NCI-H2196 (cell line): ENCODE data around the gene MVB12B.
"Not testable (repeated sequence)": the region's sequence is repeated elsewhere in the genome, so short reads cannot be mapped to it uniquely, and the experiment has no call there.

Experiments
- DNase-seq: peaks from one replicate; lab custom pipeline; 2025; ENCODE audit not compliant: unreplicated experiment; lab: John Stamatoyannopoulos, UW

Gene MVB12B, protein sequence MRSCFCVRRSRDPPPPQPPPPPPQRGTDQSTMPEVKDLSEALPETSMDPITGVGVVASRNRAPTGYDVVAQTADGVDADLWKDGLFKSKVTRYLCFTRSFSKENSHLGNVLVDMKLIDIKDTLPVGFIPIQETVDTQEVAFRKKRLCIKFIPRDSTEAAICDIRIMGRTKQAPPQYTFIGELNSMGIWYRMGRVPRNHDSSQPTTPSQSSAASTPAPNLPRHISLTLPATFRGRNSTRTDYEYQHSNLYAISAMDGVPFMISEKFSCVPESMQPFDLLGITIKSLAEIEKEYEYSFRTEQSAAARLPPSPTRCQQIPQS

DNA sequence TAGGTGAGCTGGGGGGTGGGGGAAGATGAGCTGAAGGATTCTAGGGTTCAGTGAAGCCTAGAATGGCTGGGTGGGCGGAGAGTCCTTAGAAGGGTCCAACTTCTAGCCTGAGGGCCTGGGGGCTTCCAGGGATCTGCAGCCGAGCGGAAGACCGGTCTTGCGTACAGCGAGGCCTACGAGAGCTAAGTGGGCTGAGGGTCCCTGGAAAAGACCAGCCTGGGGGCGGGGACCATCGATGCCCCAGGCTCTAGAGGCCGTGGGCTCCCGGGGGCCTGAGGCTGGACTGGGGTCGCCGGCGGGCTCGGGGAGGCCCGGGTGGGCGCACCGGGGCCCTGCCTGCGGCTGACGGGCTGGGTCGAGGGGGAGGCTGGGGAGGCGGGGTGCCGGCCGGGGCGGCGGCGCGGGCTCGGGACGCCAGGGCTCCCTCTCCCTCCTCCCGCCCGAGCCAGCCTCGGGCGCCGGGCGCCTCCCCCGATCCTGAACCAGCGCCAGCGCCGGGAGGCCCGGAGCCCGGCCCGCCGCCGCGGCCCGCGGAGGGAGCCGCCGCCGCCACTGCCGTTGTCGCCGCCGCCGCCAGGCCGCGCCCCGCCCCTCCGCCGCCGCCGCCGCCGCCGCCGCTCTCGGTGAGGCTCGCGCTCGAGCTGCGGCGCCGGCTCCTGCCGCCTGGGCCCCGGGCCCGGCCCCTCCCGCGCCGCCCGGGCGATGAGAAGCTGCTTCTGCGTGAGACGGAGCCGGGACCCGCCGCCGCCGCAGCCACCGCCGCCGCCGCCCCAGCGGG lies at the start of gene MVB12B:
Gene MVB12B, plus strand, starts transcription at position 602 of the 778 bp plus-strand sequence. Its CDS starts 101 bp downstream, at position 703.
- DNase-seq: peak; percentile 51

DNA sequence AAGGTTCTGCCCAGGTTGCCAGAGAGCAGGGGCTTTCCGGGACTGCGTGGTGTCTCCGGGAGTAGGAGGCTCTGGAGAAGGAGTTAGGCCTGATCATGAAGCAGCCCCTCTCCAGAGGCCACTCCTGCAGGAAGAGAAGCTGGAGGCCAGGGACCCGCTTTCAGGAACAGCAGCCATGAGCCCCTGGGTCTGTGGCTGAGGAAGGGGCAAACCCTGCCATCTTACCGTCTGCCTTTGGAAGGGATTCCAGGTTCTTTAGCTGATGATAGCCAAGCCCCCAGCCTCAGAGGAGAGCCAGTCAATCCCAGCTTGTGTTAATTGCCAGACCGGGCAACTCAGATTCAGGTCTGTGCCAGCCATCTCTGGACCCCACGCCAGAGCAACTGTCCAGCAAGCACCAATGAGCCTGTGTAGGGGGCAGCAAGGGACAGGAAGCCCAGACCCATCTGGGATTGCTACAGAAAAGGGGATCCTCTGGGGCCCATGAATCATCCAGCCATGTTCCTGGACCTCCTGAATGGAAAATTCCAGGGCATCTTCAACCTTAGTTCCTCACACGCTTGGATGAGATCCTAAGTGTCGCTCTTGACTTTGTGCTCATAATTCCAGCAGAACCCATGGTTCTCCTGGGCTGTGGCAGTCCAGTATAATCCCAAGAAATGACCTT lies 42.7 kb upstream of the MVB12B start:
- DNase-seq: no peak

GRCh38 chr9:126285652-126286051 lies 41.0 kb upstream of the MVB12B start:
- DNase-seq: not testable (repeated sequence)

GRCh38 chr9:126287166-126287866 lies 39.3 kb upstream of the MVB12B start:
- DNase-seq: no peak

- no peak for DNase-seq
Measured at GRCh38 chr9:126290871-126291270, 35.8 kb upstream of the MVB12B start.

GRCh38 chr9:126291925-126292324 lies 34.7 kb upstream of the MVB12B start:
- DNase-seq: no peak

GRCh38 chr9:126292736-126293521 lies 33.7 kb upstream of the MVB12B start:
- DNase-seq: peak; percentile 57

DNA sequence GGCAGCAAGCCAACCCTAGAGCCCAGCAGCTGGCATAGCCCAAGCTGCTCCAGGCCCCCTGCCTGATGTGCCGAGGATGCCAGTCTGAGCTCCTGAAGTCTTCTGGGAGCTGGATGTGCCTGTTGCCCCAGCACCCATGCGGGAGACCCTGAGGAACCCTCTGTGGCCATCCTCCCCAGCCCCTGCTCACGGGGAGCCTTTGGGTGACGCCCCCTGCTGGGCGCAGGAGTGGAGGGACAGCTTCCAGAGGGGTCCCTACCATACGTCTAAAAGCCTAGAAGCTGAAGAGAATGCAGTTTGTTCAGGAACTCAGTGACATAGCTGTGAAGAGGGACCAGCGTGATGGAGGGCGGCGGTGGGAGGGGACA lies 33.1 kb upstream of the MVB12B start:
- DNase-seq: no peak

- no peak for DNase-seq
Measured at GRCh38 chr9:126294331-126295081, 32.1 kb upstream of the MVB12B start.

- DNase-seq: no peak
Measured at GRCh38 chr9:126295082-126295477, 31.5 kb upstream of the MVB12B start.

DNA sequence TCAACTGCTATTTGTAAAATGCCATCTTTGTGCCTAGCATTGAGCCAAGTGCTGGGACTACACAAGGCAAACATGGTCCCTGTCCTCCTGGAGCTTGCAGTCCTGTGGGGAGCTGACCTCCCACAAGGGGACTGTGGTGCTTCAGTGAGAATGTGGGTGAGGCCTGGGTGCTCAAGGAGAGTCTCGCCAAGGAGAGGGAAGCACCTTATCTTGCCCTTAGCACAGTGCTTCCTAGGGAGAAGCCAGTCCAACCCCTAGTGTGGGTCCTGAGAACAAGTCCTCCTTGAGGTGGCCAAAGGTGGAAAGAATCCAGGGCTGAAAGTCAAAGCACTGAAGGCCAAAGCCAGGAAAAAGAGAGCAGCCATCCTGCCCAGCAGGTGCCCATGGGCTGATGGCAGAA lies 31.1 kb upstream of the MVB12B start:
- no peak for DNase-seq

DNA sequence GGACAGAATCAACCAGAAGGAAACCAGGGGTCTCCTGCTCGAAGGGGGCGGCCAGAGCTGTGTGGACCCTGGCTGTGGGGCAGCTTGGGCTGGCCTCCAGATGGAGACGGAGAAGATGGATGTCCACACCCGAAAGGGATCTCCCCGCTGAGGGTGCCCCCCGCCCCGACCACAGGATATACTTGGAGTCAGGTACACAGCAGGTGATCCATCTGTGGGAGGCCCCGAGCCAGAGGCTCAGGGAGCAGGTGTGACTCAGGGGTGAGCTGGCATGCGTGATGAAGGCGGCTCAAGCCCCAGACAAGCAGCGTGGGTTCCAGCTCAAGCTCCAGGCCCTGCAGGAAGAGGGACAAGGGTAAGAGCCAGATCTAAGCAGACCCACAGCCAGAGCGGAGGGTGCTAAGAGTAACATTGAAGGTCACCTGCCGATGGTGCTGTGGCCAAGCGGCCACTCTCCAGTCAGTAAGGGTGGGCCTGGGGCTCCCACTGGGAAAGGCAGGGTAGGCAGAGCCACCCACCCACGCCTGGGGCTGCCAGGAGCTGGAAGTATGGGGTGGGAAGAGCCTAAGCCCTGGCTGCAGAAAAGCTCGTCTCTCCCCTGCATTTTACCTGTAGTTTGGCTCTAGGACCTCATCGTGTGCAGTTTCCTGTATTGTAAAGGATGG lies 30.6 kb upstream of the MVB12B start:
- DNase-seq: no peak

DNA sequence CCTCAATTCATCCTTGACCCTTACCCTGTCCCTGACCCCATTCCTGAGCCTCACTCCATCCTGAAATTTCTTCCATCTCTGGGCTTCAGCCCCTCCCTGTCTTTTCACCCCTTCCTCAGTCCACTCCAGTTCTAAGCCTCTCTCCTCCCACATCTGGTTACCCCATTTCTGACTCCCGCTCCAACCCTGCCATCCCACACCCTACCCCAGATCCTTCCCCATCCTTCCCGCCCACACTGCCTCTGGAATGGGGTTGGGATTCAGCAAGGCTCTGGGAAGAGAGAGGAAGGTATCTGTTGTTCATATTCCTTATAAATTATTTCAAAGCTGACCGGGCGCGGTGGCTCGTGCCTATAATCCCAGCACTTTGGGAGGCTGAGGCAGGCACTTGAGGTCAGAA lies 29.9 kb upstream of the MVB12B start:
- DNase-seq: no peak

DNA sequence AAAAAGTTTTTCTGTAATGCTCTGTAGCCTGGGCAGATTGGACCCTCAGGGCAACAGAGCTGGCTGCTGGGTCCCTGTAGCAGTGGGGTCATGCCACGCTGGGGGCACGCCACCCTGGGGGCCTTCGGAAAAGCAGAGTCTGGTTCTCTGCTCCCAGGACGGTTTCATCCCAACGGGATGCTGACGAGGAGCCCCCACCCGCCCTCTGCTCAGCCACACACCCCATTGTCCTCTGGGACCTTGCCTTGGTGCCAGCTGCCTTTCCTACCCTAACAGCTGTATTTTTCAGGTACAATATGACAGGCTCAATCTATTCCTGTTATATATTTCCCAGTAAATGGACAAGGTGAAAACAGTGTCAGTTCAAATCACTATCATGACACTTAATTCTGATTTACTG lies 29.0 kb upstream of the MVB12B start:
- DNase-seq: no peak

GRCh38 chr9:126298063-126298801 lies 28.4 kb upstream of the MVB12B start:
- DNase-seq: no peak

DNA sequence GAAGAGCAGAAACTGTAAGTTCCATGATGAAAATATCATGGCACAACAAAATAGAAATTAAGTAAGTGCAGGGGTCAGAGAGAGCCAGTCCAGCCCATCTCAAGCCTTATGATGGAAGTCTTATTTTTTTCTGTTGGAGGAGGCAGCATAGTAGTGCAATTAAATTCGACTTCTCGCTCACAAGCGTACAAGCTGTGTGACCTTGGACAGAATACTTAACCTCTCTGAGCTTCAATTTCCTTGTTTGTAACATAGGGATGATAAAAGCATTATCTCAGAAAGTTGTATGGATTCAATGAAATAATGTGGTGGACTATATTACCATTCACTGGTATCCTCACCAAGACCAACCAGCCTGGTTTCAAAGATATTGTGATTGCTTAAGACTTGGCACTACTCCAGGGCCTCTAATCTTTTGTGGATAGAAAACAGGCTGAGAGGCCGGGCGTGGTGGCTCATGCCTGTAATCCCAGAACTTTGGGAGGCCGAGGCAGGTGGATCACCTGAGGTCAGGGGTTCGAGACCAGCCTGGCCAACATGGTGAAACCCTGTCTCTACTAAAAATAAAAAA lies 26.8 kb upstream of the MVB12B start:
- DNase-seq: no peak

GRCh38 chr9:126301196-126301595 lies 25.4 kb upstream of the MVB12B start:
- DNase-seq: no peak

DNA sequence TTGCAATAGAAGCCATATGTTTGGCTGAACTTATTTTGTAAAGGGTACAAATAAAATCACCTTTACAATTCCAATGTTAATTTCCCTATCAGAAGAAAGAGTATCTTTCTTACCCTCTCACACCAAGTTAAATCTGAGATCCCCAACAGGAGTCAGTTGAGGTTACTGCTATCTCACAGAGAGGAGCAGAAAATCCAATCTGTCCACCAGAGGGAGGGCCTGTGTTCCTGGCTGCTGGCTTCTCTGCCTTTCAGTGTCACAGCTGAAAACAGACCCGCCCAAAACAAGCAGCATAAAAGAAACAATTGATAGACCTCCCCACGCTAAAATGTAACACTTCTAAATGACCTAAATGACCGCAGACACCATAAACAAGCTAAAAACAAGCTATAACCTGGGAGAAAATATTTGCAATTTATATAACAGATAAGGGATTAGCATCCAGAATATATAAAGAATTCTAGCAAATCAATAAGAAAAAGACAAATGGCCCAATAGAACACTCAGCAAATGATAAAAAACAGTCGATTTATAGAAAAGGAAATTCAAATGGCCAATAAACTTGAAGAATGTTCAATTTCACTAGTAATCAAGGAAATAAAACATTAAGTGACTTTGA lies 24.5 kb upstream of the MVB12B start:
- DNase-seq: peak; percentile 59
